Tibial artery (tissue), 4 donors: ENCODE results near the gene SLC35F1.

Experiments
- DNase-seq, 2 donors: peaks; one replicate each; pipeline ENCODE4 v3.0.0-alpha.2; 2019
- H3K27ac ChIP-seq, 2 donors: fragments of 200-600 bp; sonication (generic) in 1 of 2; 1 replicate in 1 of 2; 2 replicates in 1 of 2; pipeline ENCODE4 v1.5.1; 2018 to 2019; ENCODE audit warnings: mild to moderate bottlenecking in 1 of 2
- H3K27me3 ChIP-seq, 2 donors: fragments of 200-600 bp; sonication (generic) in 1 of 2; one replicate each; pipeline versions ENCODE4 v1.5.1 to v1.6.0; 2016 to 2019
- H3K36me3 ChIP-seq, 3 donors: fragments of 200-600 bp; sonication (generic) in 2 of 3; one replicate each; pipeline ENCODE4 v1.5.1; 2016 to 2019; ENCODE audit warnings: mild to moderate bottlenecking in 2 of 3
- H3K4me1 ChIP-seq, 4 donors: fragments of 200-600 bp; sonication (generic) in 2 of 4; 1 replicate in 3 of 4; 2 replicates in 1 of 4; pipeline ENCODE4 v1.5.1; 2016 to 2019
- H3K4me3 ChIP-seq, 2 donors: fragments of 200-600 bp; sonication (generic) in 1 of 2; 1 replicate in 1 of 2; 2 replicates in 1 of 2; pipeline ENCODE4 v1.5.1; 2018 to 2019; ENCODE audit warnings: mild to moderate bottlenecking in 2 of 2
- H3K9me3 ChIP-seq, 3 donors: fragments of 200-600 bp; sonication (generic) in 1 of 3; one replicate each; pipeline ENCODE4 v1.5.1; 2016 to 2019
- CTCF ChIP-seq, 2 experiments: fragments of 200-600 bp in 1 of 2; fragments of 450-650 bp in 1 of 2; IDR thresholded peaks; one replicate each; pipeline ENCODE4 v1.5.1; 2017 to 2019; ENCODE audit warnings: antibody characterized with exemption in 2 of 2, mild to moderate bottlenecking in 1 of 2, moderate library complexity in 1 of 2
- intact Hi-C: fragments of 100-400 bp; cut with DNase I; formaldehyde crosslinking; loops from one replicate; pipeline ENCODE4 v1.15.0; 2023; ENCODE audit warnings: low total_unique reads

SLC35F1 gene

GRCh38 chr6:118042855-118043254 is 135.8 kb downstream of the SLC35F1 start:
- Histone ChIP-seq H3K9me3 (no peaks in the 10 kb centered on the region), H3K27ac (no peak overlapping the region), H3K27me3 (no peaks in the 10 kb centered on the region), H3K4me1 (no peaks in the 10 kb centered on the region), H3K36me3 (no peaks in the 10 kb centered on the region), H3K4me3 (no peak overlapping the region)
- intact Hi-C loops: no loop called here
- no peak for TF ChIP-seq CTCF (IDR thresholded peaks at IDR 0.05)
- no peak for DNase-seq

- H3K36me3 ChIP-seq: no peaks in the 10 kb centered on the region
- no peak for TF ChIP-seq CTCF (IDR thresholded peaks at IDR 0.05)
- intact Hi-C loops: no loop called here
Measured at GRCh38 chr6:118044275-118044674, 137.2 kb downstream of the SLC35F1 start.

GRCh38 chr6:118054082-118054481 is 147.0 kb downstream of the SLC35F1 start:
- no peak for DNase-seq
- intact Hi-C loops: no loop called here
- TF ChIP-seq CTCF (IDR thresholded peaks at IDR 0.05): no peak

More at GRCh38 chr6:118044275-118044674, 137.2 kb downstream of the SLC35F1 start:
- H3K9me3 ChIP-seq: no peaks in the 10 kb centered on the region
- H3K27ac ChIP-seq: no peak overlapping the region
- no peak for DNase-seq
- H3K4me3 ChIP-seq: no peak overlapping the region
- H3K4me1 ChIP-seq: no peaks in the 10 kb centered on the region
- H3K27me3 ChIP-seq: no peaks in the 10 kb centered on the region

GRCh38 chr6:118061666-118062065 is 154.6 kb downstream of the SLC35F1 start:
- Histone ChIP-seq H3K4me1 (no peaks in the 10 kb centered on the region), H3K4me3 (no peak overlapping the region), H3K9me3 (no peaks in the 10 kb centered on the region), H3K27me3 (no peaks in the 10 kb centered on the region), H3K27ac (no peak overlapping the region), H3K36me3 (no peaks in the 10 kb centered on the region)
- no peak for TF ChIP-seq CTCF (IDR thresholded peaks at IDR 0.05)
- DNase-seq: no peak
- intact Hi-C loops: no loop called here

More at GRCh38 chr6:118054082-118054481, 147.0 kb downstream of the SLC35F1 start:
- Histone ChIP-seq H3K36me3 (no peaks in the 10 kb centered on the region), H3K4me1 (no peaks in the 10 kb centered on the region), H3K4me3 (no peak overlapping the region), H3K27ac (no peak overlapping the region), H3K9me3 (no peaks in the 10 kb centered on the region), H3K27me3 (no peaks in the 10 kb centered on the region)

- no peaks in the 10 kb centered on the region for H3K9me3 ChIP-seq
- H3K4me3 ChIP-seq: no peak overlapping the region
- TF ChIP-seq CTCF (IDR thresholded peaks at IDR 0.05): no peak
- no peaks in the 10 kb centered on the region for H3K27me3 ChIP-seq
- H3K4me1 ChIP-seq: no peaks in the 10 kb centered on the region
- DNase-seq: no peak
- no peaks in the 10 kb centered on the region for H3K36me3 ChIP-seq
- intact Hi-C loops: no loop called here
- no peak overlapping the region for H3K27ac ChIP-seq
Measured at GRCh38 chr6:118080547-118080946, 173.5 kb downstream of the SLC35F1 start.

GRCh38 chr6:118083711-118084110 is 176.6 kb downstream of the SLC35F1 start:
- H3K36me3 ChIP-seq: no peaks in the 10 kb centered on the region
- TF ChIP-seq CTCF (IDR thresholded peaks at IDR 0.05): no peak
- no peaks in the 10 kb centered on the region for H3K4me1 ChIP-seq
- H3K4me3 ChIP-seq: no peak overlapping the region
- no peaks in the 10 kb centered on the region for H3K9me3 ChIP-seq
- intact Hi-C loops: no loop called here
- no peak for DNase-seq
- no peak overlapping the region for H3K27ac ChIP-seq
- no peaks in the 10 kb centered on the region for H3K27me3 ChIP-seq
